HEK293 (cell line): ENCODE measurements around the gene CORO1C.

Source experiments
- CTCF ChIA-PET: fragments of 350-600 bp; formaldehyde crosslinking; extraction: SDS; loops from one replicate; lab custom pipeline; 2021; ENCODE audit warnings: antibody characterized with exemption; lab: Yijun Ruan, JAX
- POLR2A ChIA-PET: fragments of 300-600 bp; formaldehyde crosslinking; extraction: SDS; loops from one replicate; lab custom pipeline; 2020; ENCODE audit warnings: antibody characterized with exemption, inconsistent platforms; lab: Yijun Ruan, JAX
- H3K27ac ChIP-seq: fragments of 200-500 bp; sonication (Bioruptor generic); 2 replicates; pipeline ENCODE4 v1.5.1; 2014; ENCODE audit warnings: low read depth, low read length, control low read depth, inconsistent platforms; ENCODE audit errors: extremely low read depth
- H3K36me3 ChIP-seq, 2 experiments: fragments of 200-500 bp in 1 of 2; sonication (Bioruptor generic) in 1 of 2; 1 replicate in 1 of 2; 2 replicates in 1 of 2; pipeline ENCODE4 v1.5.1; 2014 to 2017; ENCODE audit warnings: inconsistent platforms in 2 of 2, low read length in 2 of 2; ENCODE audit not compliant: control insufficient read depth in 2 of 2, insufficient read depth in 1 of 2
- H3K4me1 ChIP-seq: fragments of 200-500 bp; sonication (Bioruptor generic); 2 replicates; pipeline ENCODE4 v1.5.1; 2014; ENCODE audit warnings: mild to moderate bottlenecking, low read length, inconsistent platforms; ENCODE audit not compliant: control insufficient read depth, insufficient read depth
- H3K4me3 ChIP-seq: 2 replicates; pipeline ENCODE4 v1.5.1; 2011; ENCODE audit warnings: low read depth, mild to moderate bottlenecking, control low read depth, low read length, moderate library complexity
- H3K9me3 ChIP-seq: fragments of 200-500 bp; sonication (Bioruptor generic); 2 replicates; pipeline ENCODE4 v1.5.1; 2014; ENCODE audit warnings: low read depth, low read length, inconsistent platforms; ENCODE audit not compliant: control insufficient read depth, insufficient read depth
- ATF2 ChIP-seq: fragments of 450-650 bp; formaldehyde crosslinking; IDR thresholded peaks from 2 replicates; pipeline ENCODE4 v1.5.1; 2016; ENCODE audit warnings: missing biosample characterization, missing genetic modification characterization, low read depth
- BCL11A ChIP-seq: fragments of 450-650 bp; formaldehyde crosslinking; IDR thresholded peaks from 2 replicates; pipeline ENCODE4 v1.5.1; 2016; ENCODE audit warnings: low read depth, missing biosample characterization, missing genetic modification characterization
- HOXA7 ChIP-seq: sonication (generic); formaldehyde crosslinking; IDR thresholded peaks from 2 replicates; pipeline ENCODE4 v1.8.1; 2022; ENCODE audit warnings: missing genetic modification reagents, borderline replicate concordance
- INSM2 ChIP-seq: fragments of 450-650 bp; formaldehyde crosslinking; IDR thresholded peaks from 2 replicates; pipeline ENCODE4 v1.5.1; 2016; ENCODE audit warnings: missing biosample characterization, missing genetic modification characterization
- KLF10 ChIP-seq: fragments of 450-650 bp; IDR thresholded peaks from 2 replicates; pipeline ENCODE4 v1.5.1; 2018; ENCODE audit warnings: missing biosample characterization, mild to moderate bottlenecking, missing genetic modification characterization
- PRDM1 ChIP-seq: fragments of 450-650 bp; formaldehyde crosslinking; IDR thresholded peaks from 2 replicates; pipeline ENCODE4; 2016; ENCODE audit warnings: missing biosample characterization, missing genetic modification characterization
- RBAK ChIP-seq: fragments of 450-650 bp; formaldehyde crosslinking; IDR thresholded peaks from 2 replicates; pipeline ENCODE4 v1.5.1; 2016; ENCODE audit warnings: missing biosample characterization, missing genetic modification characterization
- SETDB1 ChIP-seq: IDR thresholded peaks from one replicate; pipeline ENCODE4 v1.6.1; 2017; ENCODE audit warnings: mild to moderate bottlenecking, low read length, moderate library complexity, mixed read lengths; ENCODE audit not compliant: insufficient read length
- YY1 ChIP-seq: fragments of 450-650 bp; formaldehyde crosslinking; IDR thresholded peaks from 2 replicates; pipeline ENCODE4 v1.5.1; 2018; ENCODE audit warnings: missing biosample characterization, missing genetic modification characterization
- ZNF146 ChIP-seq: fragments of 450-650 bp; formaldehyde crosslinking; IDR thresholded peaks from 2 replicates; pipeline ENCODE4 v1.5.1; 2016; ENCODE audit warnings: missing biosample characterization, missing genetic modification characterization
- ZNF623 ChIP-seq: fragments of 450-650 bp; formaldehyde crosslinking; IDR thresholded peaks from 2 replicates; pipeline ENCODE4 v1.5.1; 2016; ENCODE audit warnings: missing biosample characterization, missing genetic modification characterization
- ZNF645 ChIP-seq: fragments of 450-650 bp; formaldehyde crosslinking; IDR thresholded peaks from 2 replicates; pipeline ENCODE4; 2016; ENCODE audit warnings: missing biosample characterization, missing genetic modification characterization
- ZNF792 ChIP-seq: fragments of 450-650 bp; formaldehyde crosslinking; IDR thresholded peaks from 2 replicates; pipeline ENCODE4 v1.5.1; 2016; ENCODE audit warnings: missing biosample characterization, missing genetic modification characterization
- ZNF837 ChIP-seq: fragments of 450-650 bp; formaldehyde crosslinking; IDR thresholded peaks from 2 replicates; pipeline ENCODE4 v1.5.1; 2016; ENCODE audit warnings: missing biosample characterization, missing genetic modification characterization

CORO1C gene

GRCh38 chr12:108647585-108648287 is 83.6 kb downstream of the CORO1C start:
- Histone ChIP-seq H3K27ac (no peak overlapping the region), H3K4me3 (no peak overlapping the region), H3K9me3 (no peaks in the 10 kb centered on the region), H3K36me3 (peaks cover 15 to 83% of the 10 kb centered on the region in 2 experiments), H3K4me1 (no peaks in the 10 kb centered on the region; the same call in 1 of the 2 replicates)
- CTCF ChIA-PET = interaction anchor here (1.3 kb wide), 1 partner anchor 83 kb away, joined by 5 read pairs; no protein-coding TSS in a partner anchor
- POLR2A ChIA-PET = no interaction called here
- TF ChIP-seq RBAK (tag by site-specific recombination) = no peak
- TF ChIP-seq ZNF623 (tag by site-specific recombination) = no peak
- no peak for TF ChIP-seq SETDB1
- TF ChIP-seq KLF10 (tag by site-specific recombination) = no peak

- TF ChIP-seq BCL11A (tag by site-specific recombination) (no peak), ATF2 (tag by site-specific recombination) (no peak), ZNF837 (tag by site-specific recombination) (no peak), YY1 (tag by site-specific recombination) (no peak), ZNF645 (tag by site-specific recombination) (no peak), ZNF146 (tag by site-specific recombination) (no peak), INSM2 (tag by site-specific recombination) (no peak), ZNF792 (tag by site-specific recombination) (no peak), HOXA7 (CRISPR knock-in tag) (no peak), PRDM1 (tag by site-specific recombination) (no peak)
- TF ChIP-seq, all 188 proteins: peak for 0
- Histone ChIP-seq H3K4me1 (no peaks in the 10 kb centered on the region), H3K36me3 (peaks cover 15 to 74% of the 10 kb centered on the region in 2 experiments), H3K9me3 (no peaks in the 10 kb centered on the region), H3K4me3 (no peak overlapping the region), H3K27ac (no peak overlapping the region)
- POLR2A ChIA-PET = interaction anchor here (0.7 kb wide), 1 partner anchor 11 kb away, joined by 7 read pairs; no protein-coding TSS in a partner anchor
- CTCF ChIA-PET = interaction anchor here (0.7 to 1.5 kb wide), 4 partner anchors 17 to 1326 kb away, joined by 3 to 7 read pairs (median 4); no protein-coding TSS in a partner anchor
These were observed 84.4 kb downstream of the CORO1C start for GRCh38 chr12:108646600-108647579.
